A172 (cell line): Measurements from ENCODE around the gene GPX5. TPM values are rescaled to one million over a fixed set of nuclear protein-coding genes. Genes with fewer than 3 reads are reported as not detected.
"Not testable (repeated sequence)": the region's sequence is repeated elsewhere in the genome, so short reads cannot be mapped to it uniquely, and the experiment has no call there.

ENCODE experiments used
- DNase-seq: peaks from one replicate; pipeline ENCODE4 v3.0.0-alpha.2; 2015; ENCODE audit warnings: low spot score
- total RNA-seq: library from RNA; depleted of rRNA; stranded (reverse); fragments of >200 nt; shearing (Covaris generic); gene quantifications from 2 replicates; pipeline ENCODE4 v1.2.3, GENCODE V29; 2014; rRNA removed

The GPX5 gene
- not detected in 2 replicates for total RNA-seq

GRCh38 chr6:28525496-28526039, at the start of gene GPX5:
GPX5 (plus strand) TSS chr6:28525881; CDS start chr6:28526014, 133 bp downstream.
- peak; percentile 31 for DNase-seq

DNA sequence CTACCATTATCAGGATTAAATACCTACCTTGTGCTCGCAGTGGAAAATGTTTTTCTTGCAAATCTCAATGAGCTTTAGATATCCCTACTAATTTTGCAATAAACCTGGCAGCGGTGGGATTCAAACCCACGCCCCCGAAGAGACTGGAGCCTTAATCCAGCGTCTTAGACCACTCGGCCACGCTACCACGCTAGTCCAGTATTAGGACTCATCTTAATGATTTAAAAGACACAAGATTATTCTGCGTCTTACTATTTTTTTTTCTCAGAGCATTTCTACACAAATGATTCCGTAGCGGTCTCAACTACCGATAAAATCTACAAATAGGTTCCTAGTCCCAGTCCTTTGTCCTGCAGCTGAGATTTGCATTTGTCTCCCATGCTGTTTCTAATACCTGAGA, 47.2 kb upstream of the GPX5 start:
- no peak for DNase-seq

DNA sequence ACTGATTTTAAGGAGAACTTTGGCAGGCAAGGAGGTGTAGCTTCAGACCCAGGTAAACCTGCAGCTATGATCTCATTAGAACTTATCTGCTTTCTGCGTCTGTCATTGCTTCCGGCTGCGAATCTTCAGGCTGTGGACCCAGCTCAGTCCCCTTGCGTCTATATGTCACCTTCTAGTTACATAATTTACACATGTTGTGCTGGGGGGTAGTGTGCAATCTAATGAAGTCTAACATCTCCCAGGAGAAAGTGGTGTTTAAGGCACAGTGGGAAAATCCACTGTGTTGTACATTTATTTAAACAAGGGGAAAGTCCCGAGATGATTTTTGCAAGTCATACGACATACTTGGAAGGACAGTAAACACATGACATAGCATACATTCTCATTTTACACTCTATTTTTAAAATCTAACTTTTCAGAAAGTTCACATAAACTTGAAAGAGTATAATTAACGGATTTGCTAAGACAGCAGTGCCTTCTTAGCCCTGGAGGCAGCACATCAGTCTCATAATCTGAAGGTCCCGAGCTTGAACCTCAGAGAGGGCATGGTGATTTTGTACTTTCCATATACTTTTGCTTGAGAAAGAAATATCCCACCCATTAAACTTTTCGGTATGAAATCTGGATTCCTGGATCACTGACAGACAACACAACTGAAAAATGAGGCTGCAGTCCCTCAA, 45.3 kb upstream of the GPX5 start:
- no peak for DNase-seq

DNA sequence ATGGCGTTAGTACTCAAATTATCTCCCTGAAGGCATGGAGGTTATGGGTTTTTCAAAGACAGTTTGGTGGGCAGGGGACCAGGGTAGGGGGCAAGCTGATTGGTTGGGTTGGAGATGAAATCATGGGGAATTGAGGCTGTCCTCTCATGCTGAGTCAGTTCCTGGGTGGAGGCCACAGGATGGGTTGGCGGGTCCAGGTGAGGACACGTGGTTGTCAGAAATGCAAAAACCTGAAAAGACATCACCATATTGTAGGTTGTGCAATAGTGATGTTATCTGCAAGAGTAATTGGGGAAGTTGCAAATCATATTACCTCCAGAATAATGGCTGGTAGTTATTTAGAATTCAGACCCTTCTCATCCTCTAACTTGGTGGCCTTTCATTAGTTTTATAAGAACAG, 40.2 kb upstream of the GPX5 start:
- no peak for DNase-seq

GRCh38 chr6:28486533-28486932, 39.1 kb upstream of the GPX5 start:
- DNase-seq: no peak

GRCh38 chr6:28486988-28487742, 38.5 kb upstream of the GPX5 start:
- no peak for DNase-seq

GRCh38 chr6:28488916-28489365, 36.7 kb upstream of the GPX5 start:
- peak; percentile 83 for DNase-seq

DNA sequence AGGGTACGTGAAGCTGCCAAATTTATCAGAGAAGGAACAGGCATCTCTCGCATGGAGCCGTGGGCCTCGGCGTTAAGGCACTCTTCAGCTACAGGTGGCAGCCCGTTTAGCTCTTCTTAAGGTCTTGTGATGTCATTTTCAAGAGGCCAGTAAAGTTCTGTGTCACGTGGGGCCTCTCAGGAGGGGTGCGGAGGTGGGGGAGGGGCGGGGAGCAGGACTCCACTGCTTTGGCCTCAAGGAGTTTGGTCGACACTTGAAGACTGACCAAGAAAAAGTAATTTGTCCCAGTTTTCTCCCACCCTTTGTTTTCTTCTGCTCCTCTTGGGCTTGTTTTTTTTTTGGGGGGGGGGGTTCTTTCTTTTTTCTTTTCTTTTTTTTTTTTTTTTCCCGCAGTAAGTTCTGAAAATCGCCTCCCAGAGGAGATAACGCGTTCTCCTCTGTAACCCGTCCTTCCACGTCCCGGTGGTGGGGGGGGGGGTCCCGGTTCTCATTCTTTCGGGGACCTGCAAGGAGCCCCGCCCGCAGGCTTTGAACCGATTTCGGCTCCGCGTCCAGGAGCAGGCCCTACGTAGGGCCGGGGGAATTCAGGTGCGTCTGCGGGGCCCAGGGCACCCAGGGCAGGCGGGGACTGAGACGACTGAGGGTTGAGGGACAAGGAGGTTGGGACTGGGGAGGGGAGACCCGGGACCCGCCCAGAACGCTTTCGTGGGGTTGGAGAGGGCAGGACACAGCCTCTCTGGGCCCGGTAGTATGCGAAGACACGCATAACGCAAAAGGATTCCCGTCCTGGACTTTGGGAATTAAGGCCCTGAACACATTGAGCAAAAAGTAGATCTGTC, 36.1 kb upstream of the GPX5 start:
- DNase-seq: peak; percentile 72

- peak; percentile 13 for DNase-seq
These were observed 35.3 kb upstream of the GPX5 start for GRCh38 chr6:28490205-28490890.

GRCh38 chr6:28491984-28492317, 33.7 kb upstream of the GPX5 start:
- DNase-seq: no peak

- DNase-seq: no peak
These were observed 29.4 kb upstream of the GPX5 start for GRCh38 chr6:28496099-28496779.

- DNase-seq: no peak
These were observed 28.4 kb upstream of the GPX5 start for GRCh38 chr6:28497306-28497705.

GRCh38 chr6:28497893-28498292, 27.8 kb upstream of the GPX5 start:
- DNase-seq: no peak

GRCh38 chr6:28501259-28501658, 24.4 kb upstream of the GPX5 start:
- no peak for DNase-seq

GRCh38 chr6:28502136-28502535, 23.5 kb upstream of the GPX5 start:
- DNase-seq: not testable (repeated sequence)

GRCh38 chr6:28502709-28503305, 22.9 kb upstream of the GPX5 start:
- DNase-seq: not testable (repeated sequence)

- no peak for DNase-seq
These were observed 19.9 kb upstream of the GPX5 start for GRCh38 chr6:28505733-28506132.

- DNase-seq: no peak
These were observed 18.7 kb upstream of the GPX5 start for GRCh38 chr6:28506807-28507475.

GRCh38 chr6:28511628-28512300, 13.9 kb upstream of the GPX5 start:
- DNase-seq: no peak
